HG03457 (cell line): ENCODE data around the gene PPP1R12B.
"Not testable (repeated sequence)": the region's sequence is repeated elsewhere in the genome, so short reads cannot be mapped to it uniquely, and the experiment has no call there.

Experiments
- ATAC-seq: cut with Tn5 transposase; IDR thresholded peaks from one replicate; pipeline ENCODE4 v1.9.1; 2021; ENCODE audit warnings: moderate number of reproducible peaks; ENCODE audit not compliant: unreplicated experiment

PPP1R12B gene

DNA sequence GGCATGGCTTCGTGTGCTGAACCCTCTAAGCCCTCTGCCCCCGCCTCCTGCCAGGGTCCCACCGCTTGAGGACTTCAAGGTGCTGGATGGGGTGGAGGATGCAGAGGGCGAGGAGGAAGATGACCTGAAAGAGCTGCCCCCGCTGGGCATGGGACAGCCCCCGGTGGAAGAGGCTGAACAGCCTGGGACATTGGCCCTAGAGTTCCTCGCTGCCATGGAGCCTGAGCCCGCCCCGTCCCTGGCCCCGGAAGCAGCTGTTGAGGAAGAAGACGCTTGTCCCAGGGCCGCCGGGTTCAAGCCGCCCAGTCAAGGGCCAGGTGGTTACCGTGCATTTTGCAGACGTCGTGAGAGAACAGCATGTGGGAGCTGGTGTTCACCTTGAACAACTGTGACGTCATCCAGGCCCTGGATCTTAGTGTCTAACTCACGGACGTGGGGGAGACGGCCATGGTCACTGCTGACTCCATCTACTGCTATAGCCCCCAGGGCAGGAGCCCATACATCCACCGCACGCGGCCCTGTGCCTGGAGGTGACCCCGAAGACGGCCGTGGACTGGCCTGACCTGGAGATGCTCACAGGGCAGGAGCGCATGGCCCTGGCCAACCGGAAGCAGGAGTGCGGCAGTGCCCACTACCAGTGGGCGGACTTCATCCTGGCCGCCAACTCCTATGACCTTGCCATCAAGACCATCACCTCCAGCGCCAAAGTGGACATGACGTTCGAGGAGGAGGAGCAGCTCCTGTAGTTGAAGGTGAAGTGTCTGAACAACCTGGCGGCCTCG is 90.1 kb downstream of the PPP1R12B start:
- ATAC-seq: no peak

DNA sequence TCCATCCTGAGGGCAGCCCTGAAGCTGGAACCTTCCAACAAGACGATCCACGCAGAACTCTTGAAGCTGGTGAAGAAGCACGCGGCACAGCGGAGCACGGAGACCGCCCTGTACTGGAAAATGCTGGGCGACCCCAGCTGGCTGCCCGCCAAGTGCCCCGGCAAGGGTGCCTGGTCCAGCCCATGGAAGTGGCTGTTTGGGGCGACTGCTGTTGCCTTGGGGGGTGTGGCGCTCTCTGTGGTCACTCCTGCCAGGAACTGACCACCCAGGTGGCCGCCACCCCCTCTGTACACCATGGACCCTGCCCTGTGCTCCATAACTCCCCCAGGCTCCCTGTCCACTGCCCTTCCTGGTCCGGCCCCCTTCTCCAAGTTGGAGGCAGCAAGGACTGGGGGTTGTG is 90.8 kb downstream of the PPP1R12B start:
- no peak for ATAC-seq

DNA sequence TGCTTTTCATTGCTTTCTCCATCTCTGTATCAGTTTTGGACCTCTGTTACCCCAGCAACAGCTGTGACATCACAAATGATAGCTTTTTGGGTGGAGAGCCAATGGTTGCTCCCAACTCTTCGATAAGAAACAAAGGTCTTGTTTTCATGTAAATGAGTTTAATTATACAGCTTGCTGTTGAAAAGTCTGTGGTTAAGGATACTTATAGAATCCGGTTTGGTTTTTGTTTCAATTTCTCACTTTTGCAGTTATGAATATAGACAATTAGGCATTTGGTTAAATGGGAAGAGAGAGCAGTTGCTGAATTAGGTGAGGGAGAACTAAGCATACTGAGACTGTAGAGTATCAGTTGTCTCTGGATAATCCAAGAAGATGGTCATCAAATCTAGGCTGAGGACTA is 99.6 kb downstream of the PPP1R12B start:
- not testable (repeated sequence) for ATAC-seq

DNA sequence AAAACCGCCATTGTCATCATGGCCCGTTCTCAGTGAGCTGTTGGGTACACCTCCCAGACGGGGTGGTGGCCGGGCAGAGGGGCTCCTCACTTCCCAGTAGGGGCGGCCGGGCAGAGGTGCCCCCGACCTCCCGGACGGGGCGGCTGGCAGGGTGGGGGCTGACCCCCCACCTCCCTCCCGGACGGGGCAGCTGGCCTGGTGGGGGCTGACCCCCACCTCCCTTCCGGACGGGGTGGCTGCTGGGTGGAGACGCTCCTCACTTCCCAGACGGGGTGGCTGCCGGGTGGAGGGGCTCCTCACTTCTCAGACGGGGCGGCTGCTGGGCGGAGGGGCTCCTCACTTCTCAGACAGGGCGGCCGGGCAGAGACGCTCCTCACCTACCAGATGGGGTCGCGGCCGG is 103.1 kb downstream of the PPP1R12B start:
- ATAC-seq: not testable (repeated sequence)

DNA sequence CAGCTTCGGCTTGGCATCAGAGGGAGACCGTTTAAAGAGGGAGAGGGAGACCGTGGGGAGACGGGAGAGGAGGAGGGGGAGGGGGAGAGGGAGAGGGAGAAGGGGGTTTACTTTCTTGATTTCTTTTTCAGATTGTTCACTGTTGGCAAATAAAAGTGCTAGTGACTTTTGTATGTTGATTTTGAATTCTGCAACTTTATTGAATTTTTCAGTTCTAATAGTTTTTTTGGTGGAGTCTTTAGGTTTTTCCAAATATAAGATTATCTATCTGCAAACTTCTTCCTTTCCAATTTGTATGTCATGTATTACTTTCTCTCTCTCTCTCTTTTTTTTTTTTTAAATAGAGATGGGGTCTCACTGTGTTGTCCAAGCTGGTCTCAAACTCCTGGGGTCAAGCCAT is 104.0 kb downstream of the PPP1R12B start:
- ATAC-seq: no peak

DNA sequence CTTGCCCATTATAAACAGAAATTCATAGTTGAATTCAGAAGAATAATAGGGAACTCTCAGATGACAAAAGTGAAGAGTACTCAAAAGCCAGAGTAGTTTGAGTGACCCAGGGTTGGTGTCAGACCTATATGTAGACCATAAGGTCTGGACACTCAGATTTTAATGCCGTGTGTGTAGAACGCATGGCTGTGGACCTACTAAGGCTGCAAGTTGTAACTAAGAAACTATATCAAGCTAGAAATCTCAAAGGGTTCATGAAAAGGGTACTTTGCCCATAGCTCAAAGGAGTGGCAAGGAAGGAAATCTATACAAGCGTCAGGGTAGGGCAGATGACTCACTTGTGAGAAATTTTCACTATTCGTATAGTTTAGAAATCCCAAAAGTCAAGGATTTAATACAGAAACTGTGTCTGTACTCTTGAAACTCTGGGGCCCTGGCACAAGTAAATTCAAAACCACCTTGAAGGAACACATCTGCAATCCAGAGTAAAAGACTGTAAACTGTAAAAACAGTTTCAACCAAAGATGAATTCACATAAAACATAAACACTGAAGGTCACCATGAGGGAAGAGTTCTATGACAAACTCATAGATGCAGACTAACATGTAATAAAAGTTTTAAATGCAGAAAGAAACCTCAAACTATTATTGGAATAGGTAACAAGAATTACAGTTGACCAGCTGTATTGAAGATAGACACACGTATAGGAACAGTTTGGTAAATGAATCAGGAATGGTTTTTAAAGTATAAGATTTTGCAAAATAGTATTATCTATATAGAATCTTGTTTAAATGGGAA is 108.1 kb downstream of the PPP1R12B start:
- not testable (repeated sequence) for ATAC-seq

DNA sequence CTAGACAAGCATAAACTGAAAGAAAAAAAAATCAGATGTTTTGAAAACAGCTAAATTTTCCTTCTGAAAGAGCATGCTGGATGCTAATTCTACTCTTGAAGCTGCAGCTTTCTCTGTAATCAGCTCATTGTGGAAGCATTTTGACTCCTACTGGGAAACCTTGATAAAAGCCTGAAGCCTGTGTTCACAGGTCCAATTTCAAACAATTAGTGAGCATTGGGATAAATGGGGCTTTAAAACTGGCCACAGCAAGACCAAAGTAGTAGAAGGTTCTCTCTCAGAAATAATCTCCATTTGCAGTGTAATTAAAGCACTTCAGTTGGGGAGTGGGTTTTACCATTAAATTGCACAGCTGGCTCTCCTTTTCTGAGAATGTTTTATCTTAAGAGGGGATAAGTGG is 110.2 kb downstream of the PPP1R12B start:
- ATAC-seq: not testable (repeated sequence)

DNA sequence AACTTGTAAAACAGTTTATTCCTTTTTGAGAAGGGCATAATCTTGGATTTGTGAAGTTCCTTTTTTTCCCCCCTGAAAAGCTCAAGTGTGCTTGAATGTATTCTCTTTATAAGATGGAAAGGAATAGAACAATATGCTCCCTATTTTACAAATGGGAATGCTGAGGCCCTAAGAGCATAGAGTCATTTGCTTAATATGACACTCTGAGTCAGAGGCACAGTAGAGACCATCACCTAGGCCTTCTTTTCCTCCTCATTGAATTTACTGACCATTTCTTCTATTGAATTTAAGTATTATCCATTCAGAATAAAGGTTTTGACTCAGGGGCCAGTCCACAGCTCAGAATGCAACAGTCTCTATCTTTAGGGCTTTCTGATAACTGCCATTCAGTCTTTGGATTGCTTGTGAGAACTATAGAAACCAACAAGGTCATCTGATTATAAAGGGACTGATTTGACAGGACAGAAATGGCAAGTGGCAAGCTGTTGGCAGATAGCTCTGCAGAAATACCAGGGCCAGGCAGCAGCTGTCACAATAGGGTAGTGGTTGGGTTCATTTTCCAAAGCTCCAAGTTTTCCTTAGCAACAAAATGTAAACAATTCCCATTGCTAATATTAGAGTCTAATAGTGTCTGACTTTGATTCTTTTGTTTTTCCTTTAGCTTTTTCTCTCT is 111.1 kb downstream of the PPP1R12B start:
- ATAC-seq: not testable (repeated sequence)

DNA sequence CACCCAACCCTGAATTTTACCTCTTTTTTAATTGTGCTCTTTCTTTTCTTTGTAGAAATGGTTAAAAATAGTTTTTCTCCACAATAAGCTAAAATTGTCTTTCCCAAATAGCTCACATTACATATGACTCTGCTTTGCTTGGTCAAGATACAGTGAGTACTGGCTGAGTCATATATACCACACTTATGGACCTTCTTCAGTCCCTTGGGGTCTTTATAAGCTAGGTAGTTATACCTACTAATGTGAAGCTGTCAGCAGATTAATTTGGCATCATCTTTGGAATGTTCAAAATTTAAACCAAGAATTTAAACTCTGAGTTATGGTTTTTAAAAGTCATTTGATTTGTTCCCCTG is 111.6 kb downstream of the PPP1R12B start:
- not testable (repeated sequence) for ATAC-seq

DNA sequence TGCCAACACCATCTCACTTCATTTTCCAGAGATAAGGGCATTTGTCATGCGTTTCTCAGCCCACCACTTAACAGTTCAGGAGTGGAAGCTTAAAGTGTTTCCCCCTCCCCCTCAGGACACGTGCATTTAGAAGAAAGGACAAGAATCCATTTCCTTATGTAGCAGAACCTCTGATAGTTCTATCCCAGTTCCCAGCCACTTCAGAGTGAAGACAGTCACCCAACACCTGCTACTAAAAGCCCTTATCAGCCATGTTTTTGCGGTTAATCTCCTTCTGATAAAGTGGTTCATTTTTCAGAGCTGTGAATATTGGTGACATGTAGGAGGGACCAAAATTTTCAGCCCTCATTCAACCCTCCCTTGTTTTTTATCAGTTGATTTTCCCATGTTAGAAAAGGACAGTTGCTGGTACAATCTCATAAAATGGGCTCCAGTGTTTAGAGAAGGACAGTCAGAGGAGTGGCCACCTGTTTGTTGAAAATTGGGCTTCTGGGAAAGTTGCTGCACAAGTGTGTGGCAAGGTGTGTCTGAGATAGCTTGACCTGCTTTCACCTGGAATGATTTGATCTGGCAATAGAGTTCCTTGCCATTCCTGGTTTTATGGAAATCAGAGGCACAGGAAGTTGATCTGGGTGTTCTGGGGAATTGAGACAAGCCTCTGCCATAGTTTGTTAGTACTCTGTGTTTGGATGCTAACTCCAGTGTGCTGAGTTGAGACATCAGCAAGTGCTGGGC is 114.0 kb downstream of the PPP1R12B start:
- ATAC-seq: no peak

DNA sequence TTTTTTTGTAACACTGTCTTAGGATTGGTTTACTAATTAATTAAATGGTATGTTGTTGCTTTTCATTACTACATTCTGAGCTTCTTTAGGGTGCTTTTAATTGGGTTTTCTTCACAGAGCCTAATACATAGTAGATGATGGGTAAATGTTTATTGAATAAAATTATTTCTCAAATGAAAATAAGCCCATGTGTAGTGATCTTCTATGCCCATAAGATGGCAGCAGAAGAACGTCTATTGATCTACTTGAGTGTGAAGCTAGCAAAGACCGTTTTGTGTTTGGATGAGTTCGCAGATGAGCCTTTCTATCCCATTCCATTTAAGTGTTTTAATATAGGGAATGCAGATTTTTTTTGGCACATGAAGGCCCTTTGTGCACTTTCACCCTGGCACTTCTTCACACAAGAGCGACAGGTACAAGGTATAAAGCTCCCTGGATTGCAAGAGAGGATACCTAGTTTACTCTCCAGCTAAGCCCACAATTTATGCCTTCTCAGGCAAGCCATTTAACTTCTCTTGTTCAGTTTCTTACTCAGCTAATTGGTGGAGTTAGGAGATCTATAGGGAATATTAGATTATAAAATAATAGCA is 115.7 kb downstream of the PPP1R12B start:
- ATAC-seq: not testable (repeated sequence)

DNA sequence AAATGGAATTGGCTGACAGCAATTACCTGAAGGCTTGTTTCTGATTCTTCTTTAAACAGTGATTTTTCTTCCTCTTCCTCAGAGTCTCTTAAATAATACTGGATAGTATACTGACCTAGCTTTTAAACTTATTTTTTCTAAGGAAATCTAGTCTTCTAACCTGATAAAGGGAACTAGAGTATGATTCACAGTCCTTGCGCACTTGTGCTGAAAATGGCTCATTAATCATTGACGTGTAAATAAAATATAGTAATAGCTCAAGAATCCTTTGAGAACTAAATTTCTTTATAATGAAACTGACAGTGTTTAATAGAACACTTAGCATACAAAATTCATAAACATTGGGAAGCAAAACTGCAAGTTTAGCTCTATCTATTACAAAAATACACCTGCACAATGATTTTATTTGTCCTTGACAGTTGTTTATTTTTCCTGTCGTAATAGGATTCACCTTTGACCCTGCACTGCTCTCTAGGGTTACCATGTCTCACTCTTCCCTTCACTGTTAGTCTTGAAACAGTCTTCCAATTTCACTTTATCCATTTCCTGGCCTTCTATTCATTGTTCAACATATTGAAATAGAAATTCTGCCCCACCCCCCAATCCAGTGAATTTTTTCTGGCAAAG is 117.3 kb downstream of the PPP1R12B start:
- ATAC-seq: not testable (repeated sequence)

DNA sequence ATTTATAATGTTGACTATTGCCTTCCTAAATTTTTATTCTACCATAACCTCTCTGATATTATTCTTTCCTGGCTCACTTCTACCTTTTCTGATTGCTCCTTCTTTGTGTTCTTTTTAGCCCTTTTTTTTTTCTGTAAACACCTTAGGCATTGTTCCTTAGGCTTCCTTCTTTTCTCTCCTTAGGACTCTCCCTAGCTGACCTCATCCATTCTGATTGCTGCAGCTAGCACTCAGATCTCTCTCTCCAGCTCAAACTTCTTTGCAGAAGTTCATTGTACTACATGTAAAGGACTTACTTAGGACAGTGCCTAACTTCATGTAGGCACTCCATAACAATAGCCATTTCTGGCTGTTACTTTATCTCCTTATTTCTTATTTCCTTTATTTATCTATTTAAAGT is 117.8 kb downstream of the PPP1R12B start:
- ATAC-seq: not testable (repeated sequence)

DNA sequence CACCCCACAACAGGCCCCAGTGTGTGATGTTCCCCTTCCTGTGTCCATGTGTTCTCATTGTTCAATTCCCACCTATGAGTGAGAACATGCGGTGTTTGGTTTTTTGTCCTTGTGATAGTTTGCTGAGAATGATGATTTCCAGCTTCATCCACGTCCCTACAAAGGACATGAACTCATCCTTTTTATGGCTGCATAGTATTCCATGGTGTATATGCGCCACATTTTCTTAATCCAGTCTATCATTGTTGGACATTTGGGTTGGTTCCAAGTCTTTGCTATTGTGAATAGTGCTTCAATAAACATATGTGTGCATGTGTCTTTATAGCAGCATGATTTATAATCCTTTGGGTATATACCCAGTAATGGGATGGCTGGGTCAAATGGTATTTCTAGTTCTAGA is 118.9 kb downstream of the PPP1R12B start:
- ATAC-seq: not testable (repeated sequence)

DNA sequence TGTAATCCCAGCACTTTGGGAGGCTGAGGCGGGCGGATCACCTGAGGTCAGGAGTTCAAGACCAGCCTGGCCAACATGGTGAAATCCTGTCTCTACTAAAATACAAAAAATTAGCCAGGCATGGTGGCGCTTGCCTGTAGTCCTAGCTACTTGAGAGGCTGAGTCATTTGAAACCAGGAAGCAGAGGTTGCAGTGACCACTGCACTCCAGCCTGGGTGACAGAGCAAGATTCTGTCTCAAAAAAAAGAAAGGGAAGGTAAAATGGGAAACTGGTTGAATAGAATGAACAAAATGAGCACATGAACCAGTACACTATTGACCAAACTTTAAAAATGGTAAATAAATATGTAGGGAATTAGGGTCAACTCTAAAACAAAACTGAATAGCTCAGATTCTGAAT is 120.2 kb downstream of the PPP1R12B start:
- not testable (repeated sequence) for ATAC-seq

DNA sequence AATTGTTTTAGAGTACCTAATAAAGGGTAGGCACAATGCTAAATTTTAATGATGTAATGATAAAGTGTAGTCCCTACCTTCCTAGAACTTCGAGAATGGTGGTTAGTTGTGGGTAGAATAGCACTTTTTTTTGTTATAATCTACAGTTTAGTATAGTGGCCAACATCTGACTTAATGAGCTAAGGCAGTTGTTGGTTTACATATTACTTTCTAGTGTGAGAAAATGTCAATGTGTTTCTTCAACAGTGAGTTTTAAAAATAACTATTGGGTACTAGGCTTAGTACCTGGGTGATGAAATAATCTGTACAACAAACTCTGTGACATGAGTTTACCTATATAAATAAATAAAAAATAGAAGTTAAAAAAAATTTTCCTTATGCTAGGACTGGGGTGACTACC is 120.6 kb downstream of the PPP1R12B start:
- not testable (repeated sequence) for ATAC-seq

DNA sequence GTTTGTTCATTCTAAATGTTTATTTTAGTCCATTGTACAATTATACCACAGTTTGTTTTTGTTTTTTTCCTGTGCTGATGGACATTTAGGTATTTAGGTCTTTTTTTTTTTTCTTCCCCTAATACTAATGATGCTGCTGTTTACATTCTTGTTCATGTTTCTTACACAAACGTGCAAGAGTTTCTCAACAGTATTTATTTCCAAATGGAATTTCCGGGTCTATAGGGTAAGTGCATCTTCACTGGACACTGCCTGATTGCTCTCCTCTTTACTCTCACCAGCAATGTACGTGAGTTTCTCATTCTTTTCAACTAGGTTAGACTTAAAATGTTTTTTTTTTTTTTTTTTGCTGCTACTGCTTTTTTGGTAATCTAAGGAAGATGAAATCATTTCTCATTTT is 122.7 kb downstream of the PPP1R12B start:
- no peak for ATAC-seq

DNA sequence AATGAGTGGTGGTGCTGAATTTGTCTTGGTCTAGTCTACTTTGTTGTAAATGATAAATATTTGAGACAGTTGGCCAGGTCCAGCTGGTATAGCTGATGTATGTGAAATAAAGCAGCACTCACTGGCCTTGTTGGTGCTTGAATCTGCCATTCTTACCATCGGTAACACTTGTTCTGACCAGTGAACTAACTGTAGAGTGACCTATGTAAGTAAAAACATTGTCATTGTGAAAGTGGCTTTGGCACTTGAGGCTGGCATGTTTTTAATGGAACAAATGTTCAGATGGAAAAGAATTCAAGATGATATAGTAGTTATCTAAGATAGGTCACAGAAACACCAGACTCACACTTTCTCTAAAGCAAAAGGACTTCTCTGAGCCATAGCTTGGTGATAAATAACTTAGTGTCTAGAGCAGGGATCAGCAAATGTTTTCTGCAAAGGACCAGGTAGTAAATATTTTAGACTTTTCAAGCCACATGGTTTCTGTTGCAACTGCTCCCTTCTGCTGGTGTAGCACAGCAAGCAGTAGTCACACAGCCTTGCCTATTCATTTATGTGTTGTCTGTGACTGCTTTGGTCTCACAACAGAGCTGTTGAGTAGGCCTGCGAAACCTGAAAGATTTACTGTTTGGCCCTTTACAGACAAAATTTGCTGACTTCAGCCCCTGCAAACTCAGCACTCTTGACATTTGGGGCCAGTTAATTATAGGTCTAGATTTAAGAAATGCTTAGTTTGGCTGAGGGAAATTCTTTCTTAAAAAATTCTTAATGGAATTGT is 124.0 kb downstream of the PPP1R12B start:
- ATAC-seq: not testable (repeated sequence)
